HG02970 (cell line): Measurements from ENCODE around the gene SLC26A1.

Source experiments
- ATAC-seq: cut with Tn5 transposase; IDR thresholded peaks from one replicate; pipeline ENCODE4 v1.9.1; 2021; ENCODE audit warnings: mild to moderate bottlenecking, moderate library complexity, moderate number of reproducible peaks; ENCODE audit not compliant: unreplicated experiment, low FRiP score

The SLC26A1 gene

DNA sequence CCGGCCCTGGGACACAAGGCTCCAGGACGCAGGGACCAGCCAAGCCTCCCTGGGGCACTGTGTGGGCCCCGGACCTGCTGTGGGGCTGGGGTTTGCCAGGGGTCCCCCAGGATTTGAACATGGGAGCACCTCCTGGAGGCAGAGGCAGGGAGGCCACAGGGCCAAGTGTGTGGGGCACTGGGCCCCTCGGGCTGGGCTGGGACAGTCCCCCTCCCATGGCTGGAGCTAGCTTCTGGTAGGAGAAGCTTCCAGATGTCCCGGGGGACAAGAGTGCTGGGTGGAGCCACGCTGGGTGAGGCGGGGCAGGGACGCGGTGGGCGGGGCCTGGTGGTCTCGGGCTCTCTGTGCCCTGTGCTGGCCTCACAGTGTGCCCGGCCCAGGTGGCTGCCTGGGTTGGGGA lies 36.8 kb upstream of the SLC26A1 start:
- ATAC-seq = no peak

- ATAC-seq = no peak
These were observed 36.3 kb upstream of the SLC26A1 start for GRCh38 chr4:1029529-1029928.

DNA sequence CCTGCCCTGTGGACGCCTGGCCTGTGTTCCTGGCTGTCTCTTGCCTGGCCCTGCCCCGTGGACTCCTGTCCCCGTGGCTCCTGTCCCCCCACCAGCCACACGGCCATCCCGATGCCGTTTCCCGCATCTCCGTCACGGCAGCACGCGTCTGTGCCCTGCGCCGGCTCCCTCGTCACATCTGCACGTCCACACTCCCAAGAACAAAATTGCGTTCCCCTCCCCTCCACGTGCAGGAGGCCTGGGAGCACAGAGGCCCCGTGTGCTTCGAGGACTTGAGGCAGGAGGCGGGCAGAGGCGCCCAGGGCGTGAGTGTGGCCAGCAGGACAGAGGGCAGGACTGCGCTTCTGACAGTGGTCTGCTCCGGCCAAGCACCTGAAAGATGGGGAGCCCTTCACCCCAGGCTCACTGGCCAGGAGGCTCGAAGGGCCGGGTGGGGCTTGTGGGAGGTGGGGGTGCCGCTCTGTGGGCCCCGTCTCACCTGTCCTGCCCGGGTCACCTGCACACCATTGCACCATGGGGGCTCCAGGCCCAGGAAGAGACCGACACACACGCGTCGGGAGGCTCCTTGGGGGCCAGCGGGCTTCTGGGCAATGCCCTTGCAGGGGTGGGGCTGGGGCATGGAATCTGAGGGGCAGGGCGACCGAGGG lies 35.5 kb upstream of the SLC26A1 start:
- ATAC-seq = no peak

- ATAC-seq = no peak
These were observed 34.7 kb upstream of the SLC26A1 start for GRCh38 chr4:1027915-1028238.

GRCh38 chr4:1027219-1027914 lies 34.2 kb upstream of the SLC26A1 start:
- no peak for ATAC-seq

- ATAC-seq = peak; percentile 50
These were observed 32.9 kb upstream of the SLC26A1 start for GRCh38 chr4:1026115-1026514.

- ATAC-seq = no peak
These were observed 31.8 kb upstream of the SLC26A1 start for GRCh38 chr4:1024882-1025545.

DNA sequence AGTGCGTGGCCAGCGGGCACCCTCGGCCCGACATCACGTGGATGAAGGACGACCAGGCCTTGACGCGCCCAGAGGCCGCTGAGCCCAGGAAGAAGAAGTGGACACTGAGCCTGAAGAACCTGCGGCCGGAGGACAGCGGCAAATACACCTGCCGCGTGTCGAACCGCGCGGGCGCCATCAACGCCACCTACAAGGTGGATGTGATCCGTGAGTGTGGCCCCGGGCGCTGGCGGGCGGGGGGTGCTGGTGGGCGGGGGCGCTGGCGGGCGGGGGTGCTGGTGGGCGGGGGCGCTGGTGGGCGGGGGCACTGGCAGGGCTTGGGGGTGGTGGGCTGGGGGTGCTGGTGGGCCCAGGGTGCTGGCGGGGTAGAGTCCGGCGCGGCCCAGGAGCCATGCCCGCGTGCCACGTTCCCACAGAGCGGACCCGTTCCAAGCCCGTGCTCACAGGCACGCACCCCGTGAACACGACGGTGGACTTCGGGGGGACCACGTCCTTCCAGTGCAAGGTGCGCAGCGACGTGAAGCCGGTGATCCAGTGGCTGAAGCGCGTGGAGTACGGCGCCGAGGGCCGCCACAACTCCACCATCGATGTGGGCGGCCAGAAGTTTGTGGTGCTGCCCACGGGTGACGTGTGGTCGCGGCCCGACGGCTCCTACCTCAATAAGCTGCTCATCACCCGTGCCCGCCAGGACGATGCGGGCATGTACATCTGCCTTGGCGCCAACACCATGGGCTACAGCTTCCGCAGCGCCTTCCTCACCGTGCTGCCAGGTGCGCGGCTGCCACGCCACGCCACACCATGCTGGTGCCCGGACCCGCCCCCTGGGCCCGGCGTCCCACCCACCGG lies 30.9 kb upstream of the SLC26A1 start:
- ATAC-seq = no peak

DNA sequence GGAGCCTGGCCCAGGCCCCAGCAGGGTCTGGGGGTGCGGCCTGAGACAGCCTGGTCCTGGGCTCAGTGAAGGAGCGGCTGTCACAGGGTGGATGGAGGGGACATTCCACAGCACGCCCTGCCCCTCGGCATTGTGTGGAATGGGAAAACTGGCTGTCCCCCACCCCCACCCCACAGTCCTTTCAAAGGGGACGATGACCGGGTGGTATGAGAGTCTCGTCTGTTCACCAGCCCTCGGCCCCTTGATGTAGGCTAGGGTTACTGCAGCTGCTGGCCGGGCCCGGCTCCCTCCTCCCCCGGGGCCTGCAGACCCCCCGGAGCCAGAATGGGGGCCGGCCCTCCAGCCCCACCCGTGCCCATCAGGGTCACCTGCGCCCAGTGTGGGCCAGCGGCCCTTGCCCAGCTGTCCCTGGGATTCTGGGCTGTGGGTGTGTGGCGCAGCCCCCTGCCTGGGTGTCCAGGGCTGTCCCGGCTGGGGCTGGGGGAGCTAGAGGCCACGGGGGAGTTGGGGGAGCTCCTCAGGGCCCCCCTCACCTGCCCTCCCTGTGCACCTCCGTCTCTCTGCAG lies 30.0 kb upstream of the SLC26A1 start:
- no peak for ATAC-seq

GRCh38 chr4:1022739-1023066 lies 29.5 kb upstream of the SLC26A1 start:
- ATAC-seq = no peak

DNA sequence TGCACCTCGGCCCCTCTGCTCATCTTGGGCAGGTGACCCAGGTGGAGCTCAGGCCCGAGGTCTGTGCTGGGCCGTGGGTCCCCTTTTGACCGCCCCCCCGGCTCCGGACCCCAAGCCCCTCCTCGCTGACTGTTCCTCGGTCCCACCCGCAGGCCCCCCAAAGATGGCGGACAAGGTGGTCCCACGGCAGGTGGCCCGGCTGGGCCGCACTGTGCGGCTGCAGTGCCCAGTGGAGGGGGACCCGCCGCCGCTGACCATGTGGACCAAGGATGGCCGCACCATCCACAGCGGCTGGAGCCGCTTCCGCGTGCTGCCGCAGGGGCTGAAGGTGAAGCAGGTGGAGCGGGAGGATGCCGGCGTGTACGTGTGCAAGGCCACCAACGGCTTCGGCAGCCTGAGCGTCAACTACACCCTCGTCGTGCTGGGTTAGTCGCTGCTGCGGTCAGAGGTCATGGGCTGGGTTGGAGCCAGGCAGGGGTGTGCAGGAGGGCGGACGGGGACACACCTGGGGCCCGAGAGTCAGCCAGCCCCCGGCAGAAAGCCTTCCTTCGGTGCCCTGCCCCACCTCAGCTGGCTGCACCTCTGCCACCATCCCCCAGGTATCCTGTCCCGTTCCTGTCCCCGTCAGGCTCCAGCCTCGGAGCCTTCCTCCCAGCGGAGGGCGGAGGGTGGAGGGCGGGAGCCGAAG lies 29.0 kb upstream of the SLC26A1 start:
- ATAC-seq = no peak

GRCh38 chr4:1021386-1022050 lies 28.3 kb upstream of the SLC26A1 start:
- peak; percentile 54 for ATAC-seq

DNA sequence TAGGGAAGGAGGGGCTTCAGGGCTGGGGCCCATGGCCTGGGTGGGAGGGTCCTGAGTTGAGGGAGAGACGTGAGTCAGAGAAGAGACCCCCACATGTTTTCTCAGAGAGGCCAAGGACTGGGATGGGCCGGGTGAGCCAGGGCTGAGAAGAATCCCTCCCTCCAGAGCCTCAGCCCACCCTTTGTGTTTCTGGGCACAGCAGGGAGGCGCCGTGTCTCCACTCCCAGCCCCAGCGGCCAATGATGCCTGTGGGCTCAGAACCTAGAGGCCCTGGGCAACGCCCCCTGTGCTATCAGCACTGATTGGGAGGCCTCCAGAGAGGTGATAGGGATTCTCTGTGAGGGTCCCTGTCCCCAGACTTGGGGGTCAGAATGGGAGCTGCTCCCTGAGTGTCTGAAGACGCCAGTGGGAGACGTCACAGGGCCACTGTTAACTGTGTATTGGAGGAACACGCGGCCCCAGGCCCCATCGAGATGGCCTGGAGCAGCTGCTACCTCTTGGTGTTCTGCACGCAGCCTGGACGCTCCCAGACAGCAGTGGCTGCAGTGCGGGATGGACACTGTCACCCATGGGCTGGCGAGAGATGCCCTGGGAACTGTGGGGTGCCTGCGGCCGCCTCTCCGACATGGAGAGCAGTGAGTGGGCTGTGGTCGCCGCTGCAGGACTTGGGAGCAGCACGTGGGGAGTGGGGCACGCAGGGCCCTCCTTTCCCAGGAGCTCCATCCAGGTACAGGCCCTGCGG lies 26.7 kb upstream of the SLC26A1 start:
- no peak for ATAC-seq

GRCh38 chr4:1019320-1019719 lies 26.1 kb upstream of the SLC26A1 start:
- ATAC-seq = no peak

- no peak for ATAC-seq
These were observed 25.2 kb upstream of the SLC26A1 start for GRCh38 chr4:1018147-1019020.

- ATAC-seq = no peak
These were observed 24.5 kb upstream of the SLC26A1 start for GRCh38 chr4:1017706-1018105.

DNA sequence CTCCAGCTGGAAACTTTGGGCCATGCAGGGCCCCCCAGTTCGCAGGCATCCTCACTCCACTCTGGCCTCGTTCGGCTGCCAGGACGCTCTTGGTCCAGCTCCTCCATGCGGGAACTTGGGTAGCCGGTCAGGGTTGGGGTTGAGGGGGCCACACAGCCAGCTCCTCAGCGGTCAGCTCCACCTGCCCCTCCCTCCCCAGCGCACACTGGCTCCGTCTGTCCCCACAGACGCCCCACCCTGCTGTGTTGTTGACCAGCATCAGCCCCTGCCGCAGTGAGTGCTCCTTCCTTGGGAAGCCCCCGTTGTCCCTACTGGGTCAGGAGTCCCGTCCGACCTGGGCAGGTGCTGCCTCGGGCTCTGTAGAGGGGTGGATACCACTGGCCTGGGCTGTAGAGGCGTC lies 24.0 kb upstream of the SLC26A1 start:
- no peak for ATAC-seq

GRCh38 chr4:1015746-1016145 lies 22.5 kb upstream of the SLC26A1 start:
- no peak for ATAC-seq
